GM21825 (cell line): ENCODE data around the gene SLIT1.
"Not testable (repeated sequence)": the region's sequence is repeated elsewhere in the genome, so short reads cannot be mapped to it uniquely, and the experiment has no call there.

Source experiments
- ATAC-seq: cut with Tn5 transposase; IDR thresholded peaks from one replicate; pipeline ENCODE4 v1.9.1; 2021; ENCODE audit warnings: mild to moderate bottlenecking, moderate library complexity; ENCODE audit not compliant: unreplicated experiment

The SLIT1 gene

DNA sequence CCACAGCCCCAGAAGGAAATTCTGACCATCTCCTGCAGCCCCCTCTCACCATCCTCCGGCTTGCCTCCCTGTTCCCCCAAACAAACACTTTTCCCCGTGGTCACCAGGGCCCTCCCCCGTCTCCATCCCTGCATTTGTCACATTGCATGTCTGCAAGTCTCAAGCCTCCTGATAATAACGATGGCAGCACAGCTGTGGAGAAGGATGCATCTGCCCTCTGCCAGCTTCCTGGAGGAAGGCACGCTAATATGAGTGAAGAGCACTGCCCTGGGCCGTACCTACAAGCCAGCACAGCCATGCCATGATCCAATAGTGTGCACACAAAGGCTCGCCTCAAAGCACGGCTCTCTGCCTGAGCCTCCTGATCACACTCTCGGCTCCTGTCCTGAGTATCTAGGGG lies 98.5 kb downstream of the SLIT1 start:
- ATAC-seq, result no peak

DNA sequence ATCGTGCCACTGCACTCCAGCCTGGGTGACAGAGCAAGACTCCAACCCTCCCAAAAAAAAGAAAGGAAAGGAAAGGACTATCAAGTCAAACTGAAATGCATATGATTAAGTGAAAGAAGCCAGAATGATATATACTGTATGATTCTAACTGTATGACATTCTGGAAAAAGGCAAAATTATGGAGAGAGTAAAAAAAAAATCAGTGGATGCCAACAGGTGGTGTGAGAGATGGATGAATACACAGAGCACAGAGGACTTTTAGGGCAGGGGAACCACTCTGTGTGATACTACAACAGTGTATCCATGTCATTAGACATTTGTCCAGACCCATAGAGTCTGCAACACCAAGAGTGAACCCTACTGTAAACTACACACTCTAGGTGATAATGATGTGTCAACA lies 99.2 kb downstream of the SLIT1 start:
- no peak for ATAC-seq

DNA sequence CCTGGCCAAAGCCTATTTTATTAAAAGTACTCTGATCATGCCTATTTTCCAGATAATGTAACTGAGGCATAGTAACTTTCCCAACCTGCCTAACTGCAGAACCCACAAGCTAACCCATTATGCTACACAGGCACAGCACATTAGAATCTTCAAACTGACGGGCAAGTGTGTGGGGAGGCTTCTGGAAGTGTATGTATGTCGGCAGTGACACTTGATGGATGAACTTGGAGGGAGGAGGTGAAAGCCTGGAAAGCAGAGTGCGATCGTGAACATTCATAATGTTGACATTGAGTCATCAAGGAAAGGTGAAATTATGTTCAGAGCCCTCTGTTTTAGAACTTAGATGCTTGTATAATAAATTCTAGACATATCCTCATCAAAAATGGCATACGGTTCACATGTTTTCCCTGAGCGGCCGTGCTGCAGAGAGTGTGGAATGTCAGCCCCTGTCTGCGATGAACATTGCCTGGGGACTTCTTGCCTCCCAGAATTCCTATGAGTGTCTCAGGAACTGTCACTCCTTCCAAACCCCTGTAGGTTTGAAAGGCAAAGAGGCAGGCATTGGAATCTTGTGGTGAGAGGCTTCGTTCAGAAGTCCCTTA lies 102.4 kb downstream of the SLIT1 start:
- ATAC-seq, result no peak

DNA sequence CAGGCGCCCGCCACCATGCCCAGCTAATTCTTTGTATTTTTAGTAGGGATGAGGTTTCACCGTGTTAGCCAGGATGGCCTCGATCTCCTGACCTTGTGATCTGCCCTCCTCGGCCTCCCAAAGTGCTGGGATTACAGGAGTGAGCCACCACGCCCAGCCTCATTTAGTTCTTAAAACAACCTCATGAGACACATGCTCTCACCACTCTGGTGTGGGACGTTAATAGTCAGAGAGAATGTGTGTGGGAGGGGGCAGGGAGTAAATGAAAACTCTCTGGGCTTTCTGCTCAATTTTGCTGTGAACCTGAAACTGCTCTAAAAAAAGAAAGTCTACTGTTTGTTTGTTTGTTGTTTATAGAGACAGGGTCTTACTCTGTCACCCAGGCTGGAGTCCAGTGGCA lies 103.2 kb downstream of the SLIT1 start:
- not testable (repeated sequence) for ATAC-seq

DNA sequence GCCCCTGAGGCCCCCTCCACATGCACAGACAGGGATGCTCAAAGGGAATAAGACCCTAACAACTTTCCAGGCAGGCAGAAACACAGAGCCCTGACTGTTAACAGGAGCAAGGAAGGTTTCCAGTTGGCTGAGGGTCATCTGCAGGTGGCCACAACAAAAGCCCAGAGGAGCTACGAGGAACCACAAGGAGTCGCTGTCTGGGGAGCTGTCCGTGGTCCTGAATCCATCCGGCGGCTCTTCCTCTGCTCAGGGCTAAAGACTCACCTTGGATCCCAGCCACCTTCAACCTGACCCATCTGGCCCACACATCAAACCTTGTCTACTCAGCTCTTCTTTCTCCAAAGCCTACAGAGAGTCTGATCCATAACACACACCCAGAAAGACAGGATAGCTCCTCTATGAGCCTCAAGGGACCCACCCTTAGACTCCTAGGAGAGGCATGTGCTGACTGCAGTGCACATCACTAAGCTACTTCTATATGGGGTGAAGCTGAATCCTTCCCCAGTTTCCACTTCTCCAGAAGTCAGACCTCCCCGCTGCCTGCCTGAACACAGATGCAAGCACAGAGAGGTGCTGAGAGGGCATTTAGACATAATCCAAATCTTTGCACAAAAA lies 104.0 kb downstream of the SLIT1 start:
- no peak for ATAC-seq

DNA sequence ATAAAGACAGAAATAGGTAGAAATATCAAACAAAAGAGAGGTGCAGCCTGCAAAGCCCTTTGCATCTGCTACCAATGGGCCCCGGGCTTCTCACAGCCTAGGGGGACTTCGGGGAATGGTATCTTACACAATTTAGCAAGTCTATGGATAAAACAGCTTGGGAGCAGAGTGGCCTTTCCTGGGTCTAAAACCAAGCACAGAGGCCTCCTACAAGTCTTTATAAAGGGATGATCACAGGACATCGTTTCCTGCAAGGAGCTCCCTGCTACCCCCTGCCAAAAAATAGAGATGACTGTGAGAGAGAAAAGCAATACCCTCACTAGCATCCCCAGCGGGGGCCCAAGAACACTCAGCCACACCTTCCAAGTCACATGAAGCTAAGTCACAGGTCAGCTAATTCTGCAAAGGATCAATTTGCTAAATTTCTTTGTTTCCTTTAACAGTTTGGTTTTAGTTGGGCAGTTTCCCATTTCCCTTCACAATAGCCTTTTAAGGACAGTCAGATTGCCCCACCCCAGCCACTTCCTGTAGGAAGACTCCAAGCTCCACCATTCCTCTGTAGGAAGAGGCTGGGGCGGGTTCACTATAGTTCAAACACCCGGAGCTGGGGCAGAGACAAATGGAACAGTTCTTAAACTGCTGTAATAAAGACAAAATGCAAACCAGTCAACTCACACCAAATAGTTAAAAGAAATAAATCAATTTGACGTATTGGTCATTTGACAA lies 105.5 kb downstream of the SLIT1 start:
- ATAC-seq, result no peak

DNA sequence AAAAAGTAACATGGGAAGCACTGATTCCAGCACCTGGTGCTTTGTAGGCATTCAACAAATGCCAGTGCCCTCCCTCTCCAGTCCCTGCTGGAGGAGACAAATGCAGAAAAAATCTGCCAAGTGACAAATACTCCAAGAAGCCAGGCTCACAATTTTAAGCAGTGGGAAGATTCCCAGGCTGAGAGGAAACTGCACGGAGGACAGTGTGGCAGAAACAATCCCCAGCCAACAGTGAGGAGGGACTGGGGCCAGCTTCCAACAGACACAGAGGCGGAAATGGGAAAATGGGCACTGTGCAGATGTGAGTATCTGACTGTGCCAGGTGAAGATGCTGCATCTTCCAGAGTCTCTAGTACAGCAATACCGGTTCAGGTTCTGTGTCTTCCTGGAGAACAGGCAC lies 106.3 kb downstream of the SLIT1 start:
- no peak for ATAC-seq

DNA sequence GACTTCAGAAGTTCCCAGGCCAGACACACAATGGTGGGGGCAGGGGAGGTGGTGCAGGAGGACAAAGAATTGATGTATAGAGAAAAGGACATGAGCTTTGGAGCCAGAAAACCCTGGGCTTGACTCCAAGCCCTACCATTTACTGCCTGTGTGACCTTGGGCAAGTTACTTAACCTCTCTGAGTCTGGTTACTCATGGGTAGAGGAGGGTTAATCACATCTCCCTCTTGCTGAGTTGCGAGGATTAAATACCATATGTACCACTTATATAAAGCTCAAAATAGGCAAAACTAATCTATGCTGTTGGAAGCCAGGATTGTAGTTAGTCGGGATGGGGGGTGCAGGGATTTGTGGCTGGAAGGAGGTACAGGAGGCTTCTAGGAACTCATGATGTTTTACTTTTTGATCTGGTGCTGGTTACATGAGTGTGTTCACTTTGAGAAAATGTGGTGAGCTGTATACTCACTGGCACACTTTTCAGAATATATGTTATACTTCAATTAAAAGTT lies 106.8 kb downstream of the SLIT1 start:
- no peak for ATAC-seq

DNA sequence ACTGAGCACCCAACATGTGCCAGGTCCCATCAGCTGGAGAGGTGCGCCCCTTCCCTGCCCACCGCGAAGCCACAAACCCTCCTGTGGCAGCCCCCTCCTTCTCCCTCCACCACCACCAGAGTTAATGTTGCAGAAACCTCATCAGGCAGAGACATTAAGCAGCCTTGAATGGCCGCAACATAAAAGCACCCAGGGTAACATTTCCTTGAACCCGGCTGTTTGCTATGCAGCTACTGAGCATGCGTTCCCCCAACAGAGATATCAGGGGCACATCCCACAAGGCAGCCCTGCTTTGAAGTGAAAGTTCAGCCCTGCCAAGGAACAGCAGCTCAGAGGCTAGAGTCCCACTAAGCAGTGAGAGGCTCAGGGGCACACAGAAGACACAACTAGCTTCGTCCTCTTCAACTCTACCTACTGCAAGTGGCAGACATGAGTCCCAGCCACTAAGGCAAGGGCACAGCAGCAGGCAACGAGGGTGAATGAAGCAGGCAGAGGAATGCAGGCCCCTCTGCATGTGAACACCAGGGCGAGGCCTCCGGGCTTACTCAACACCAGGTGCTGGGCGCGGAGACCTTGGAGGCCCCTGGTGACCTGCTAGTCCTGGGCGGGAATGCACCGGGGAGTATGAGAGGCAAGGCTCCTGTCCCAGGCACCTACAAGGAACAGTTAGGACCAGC lies 107.4 kb downstream of the SLIT1 start:
- no peak for ATAC-seq

DNA sequence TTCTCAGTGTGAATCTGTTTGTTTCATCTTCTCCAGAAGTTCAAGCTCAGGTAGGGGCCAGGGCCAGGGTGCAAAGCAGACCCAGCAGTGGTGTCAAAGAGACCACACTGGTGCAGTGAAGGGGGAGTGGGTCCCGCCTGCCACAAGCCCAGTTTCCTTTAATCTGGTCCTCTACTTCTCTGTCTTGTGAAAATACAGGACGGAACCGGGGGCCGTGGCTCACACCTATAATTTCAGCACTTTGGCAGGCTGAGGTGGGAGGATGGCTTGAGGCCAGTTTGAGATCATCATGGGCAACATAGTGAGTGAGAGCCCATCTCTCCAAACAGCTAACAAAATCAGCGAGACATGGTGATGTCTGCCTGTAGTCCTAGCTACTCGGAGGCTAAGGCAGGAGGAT lies 109.0 kb downstream of the SLIT1 start:
- ATAC-seq, result no peak

DNA sequence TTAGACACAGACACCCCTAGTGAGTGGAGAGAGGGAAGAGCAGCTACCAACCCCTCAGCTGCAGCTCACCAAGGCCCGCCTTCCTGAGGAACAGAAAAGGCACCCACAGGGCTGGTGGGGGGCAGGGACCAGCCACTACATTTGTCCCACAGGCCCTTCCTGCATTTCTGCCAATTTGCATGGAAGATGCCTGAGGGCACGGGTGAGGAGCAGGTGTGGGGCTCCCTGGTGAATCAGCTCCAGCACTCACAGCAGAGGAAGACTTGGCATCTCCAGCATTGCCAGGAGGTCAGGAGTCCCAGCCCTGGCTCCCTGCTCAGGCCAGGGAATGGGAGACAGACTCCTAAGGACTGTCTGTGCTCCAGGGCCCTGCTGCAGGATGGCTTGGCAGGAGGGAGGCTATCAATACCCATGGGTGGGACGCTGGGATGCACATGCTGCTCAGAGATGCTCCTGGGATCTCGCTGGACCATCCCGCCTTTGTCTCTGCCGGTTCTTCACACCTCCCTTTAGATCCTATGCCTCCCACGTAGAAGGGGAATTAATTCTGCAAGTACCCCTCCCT lies 109.7 kb downstream of the SLIT1 start:
- ATAC-seq, result no peak

DNA sequence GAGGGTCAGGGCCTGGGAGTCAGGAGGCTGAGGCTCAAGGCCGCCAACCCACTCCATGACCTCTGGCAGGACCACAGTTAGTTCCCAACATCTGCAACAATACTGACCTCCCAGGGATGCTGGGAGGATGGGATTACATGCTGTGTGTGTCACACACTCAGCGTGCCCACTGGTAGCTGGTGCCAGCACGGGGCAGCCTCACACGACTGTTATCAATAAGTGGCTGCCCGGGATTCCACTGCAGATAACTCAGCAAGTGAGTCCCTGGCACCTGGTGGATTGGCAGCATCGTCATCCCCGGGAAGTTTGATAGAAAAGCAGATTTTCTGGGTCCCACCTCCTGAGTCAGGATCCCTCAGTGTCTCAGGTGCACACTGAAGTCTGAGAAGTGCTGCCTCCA lies 110.3 kb downstream of the SLIT1 start:
- ATAC-seq, result no peak

DNA sequence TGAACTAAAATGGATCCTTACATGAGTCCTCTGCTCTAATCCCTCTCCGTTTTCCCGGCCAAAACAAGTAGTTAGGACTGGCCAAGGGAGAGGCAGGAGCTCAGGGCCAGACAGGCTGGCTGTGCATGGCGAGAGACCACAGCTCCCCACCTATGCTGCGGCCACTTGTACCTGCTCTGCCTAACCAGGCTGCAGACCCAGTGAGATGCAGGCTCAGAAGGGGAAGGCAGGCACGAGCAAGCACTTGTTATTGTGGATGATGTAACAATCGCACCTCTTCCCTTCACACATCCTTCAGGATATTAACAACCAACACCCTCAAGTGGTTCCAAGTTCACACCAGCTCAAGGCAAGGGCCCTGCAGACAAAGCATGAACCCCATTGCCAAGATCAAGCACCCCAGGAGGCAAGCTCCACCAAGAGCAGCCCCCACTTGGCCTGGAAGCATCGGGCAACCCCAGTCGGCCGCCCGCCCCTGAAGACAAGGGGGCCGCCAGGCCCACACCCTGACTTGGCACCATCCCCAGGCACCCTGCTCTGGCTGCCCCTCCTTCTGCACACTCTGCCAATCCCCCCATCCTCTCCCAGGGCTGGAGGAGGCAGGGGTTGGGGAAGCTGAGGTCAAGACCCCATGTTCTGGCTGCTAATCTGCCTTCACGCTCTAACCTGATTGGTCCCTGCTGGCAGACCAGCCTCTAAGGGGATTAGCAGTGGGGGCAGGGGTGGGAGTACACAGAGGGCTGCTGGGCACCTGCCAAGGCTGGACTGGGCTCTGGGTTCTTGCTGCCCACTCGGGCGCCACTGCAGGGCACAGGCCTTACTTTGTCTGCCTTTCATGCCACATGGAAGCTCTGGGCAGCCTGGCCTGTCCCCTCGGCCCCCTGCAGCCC lies 111.3 kb downstream of the SLIT1 start:
- ATAC-seq, result no peak

DNA sequence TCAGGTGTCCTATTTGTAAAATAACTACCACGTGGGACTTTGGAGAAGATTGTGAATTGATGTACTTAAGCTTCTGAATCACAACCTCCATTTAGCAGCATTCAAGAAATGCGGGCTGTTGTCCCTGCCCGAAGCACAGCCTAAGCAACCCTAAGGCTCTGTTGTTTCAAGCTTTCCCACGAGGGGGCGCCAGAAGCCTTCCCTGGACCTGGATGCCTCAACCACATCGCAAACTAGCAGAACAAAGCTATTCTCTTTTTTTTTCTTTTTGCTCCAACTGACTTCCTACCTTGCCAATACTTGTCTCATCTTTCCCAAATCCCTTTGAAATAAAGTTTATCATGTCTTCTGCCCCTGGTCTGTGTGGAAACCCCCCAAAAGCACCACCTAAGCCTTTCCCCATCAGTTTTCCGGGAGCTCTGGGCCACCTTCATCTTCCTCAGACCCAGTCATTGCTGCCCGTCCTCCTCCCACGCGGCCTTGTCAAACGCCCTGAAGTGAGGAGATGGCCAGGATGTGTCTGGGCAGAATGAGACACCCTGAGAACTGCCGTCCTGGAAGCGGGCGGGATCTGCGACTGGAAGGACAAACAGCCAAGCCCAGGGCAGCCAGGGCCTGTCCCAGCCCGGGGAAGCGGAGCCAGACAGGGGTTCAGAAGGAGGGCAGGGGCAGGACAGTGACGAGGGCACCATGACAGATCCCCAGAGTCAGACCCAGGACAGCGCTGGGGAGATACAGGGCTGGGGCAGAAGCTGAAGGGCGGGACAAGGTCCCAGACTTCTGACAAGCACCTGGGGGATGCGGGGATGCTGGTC lies 112.7 kb downstream of the SLIT1 start:
- no peak for ATAC-seq

DNA sequence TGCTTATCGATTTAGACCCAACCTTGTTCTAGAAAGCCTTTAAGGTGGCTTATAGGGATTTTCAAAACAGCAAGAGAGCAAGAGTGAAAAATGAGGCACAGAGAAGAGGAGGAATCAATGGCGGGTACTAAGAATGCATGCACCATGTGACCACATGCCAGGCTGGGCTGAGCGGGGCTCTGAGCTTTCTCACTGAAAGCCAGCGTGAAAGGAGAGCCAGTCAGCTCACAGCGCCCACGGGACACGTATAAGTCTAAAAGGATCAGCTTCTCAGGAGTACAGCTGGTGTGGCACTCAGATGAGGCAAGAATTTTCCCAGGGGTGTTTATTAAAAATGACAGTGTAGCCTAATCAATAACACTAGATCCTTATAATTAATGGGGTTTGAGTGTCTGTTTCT lies 114.3 kb downstream of the SLIT1 start:
- no peak for ATAC-seq

DNA sequence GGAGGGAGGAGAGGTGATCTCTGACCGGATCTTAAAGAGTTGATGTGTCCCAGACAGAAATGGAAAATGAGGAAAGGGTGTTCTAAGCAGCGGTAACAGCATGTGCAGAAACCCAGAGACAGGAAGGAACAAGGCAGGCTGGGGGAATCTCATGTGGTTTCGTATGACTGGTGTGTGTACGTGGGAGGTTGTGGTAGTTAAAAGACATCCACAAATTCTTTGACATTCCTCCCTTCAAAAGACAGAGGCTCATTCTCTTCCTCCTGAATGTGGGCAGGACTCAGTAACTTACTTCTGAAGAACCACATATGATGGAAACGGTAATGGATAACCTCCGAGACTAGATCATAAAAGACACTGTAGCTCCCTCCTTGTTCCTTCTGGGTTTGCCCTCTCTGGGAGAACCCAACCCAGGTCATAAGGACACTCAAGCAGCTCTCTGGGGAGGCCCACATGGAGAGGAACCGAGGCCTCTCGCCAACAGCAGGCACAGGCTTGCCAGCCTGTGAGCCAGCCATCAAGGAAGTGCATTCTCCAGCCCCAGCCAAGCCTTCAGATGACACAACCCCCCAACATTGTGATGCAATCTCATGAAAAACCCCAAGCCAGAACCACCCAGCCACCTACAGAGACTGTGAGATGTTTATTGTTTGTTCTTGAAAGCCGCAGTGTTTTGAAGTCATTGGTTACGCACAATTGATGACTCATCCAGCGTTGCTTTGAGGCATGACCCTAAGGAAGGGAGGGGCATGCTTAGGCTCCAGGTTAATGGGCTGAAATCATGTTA lies 116.0 kb downstream of the SLIT1 start:
- ATAC-seq, result no peak

DNA sequence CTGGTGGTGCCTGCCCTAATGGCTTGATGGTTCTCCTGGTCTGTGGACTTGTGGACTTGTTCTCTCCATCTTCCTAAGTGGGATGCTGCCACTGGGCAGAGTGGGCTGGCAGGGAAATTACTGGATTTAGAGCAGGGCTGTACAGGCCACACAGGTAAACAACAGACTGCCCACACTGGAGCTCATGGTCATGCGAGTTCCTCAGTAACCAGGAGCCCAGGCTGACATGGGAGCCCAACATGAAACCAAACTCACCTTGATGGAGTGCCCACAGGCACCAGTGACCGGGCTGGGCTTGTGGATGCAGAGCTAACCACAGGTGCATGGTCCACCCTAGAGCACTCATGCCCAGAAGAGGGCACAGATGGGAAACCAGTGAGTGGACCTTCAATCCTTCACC lies 116.7 kb downstream of the SLIT1 start:
- no peak for ATAC-seq

DNA sequence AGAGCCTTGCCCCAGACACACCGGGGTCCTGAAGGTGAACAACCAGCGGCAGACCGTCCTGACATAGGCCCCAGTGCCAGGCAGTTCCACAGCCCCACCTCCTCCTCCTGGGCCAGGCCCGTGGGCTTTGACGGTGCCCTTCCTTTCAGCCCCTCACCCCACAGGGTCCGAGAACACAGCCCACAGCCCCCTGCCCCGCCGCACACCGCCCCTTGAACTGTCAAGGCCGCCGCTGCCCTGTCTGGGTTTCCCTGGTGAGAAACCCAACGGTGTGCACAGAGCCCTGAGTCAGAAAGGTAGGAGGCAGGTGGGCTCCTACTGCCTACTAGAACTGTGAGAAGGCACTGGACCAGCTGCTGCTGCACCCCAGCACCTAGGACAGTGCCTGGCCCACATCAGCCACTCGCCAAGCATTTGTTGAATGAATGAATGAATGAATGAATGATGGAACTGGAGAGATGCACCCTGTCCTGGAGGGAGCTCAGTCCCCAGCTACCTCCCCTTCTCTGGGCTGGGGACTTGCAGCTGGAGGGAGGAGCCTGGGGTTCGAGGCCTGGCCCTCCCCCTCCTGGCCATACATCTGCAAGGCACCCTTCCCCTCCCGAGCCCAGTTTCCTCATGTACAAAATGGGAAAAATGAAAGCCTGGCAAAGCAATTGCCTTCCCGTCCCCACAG lies 117.9 kb downstream of the SLIT1 start:
- ATAC-seq, result no peak
